GM18499 (cell line): Measurements from ENCODE around the gene INTS6.
A peak's percentile ranks its signal among the peaks of the same experiment; 100 is the strongest.
"Not testable (repeated sequence)": the region's sequence is repeated elsewhere in the genome, so short reads cannot be mapped to it uniquely, and the experiment has no call there.

ENCODE experiments used
- ATAC-seq: cut with Tn5 transposase; IDR thresholded peaks from one replicate; pipeline ENCODE4 v1.9.1; 2021; ENCODE audit warnings: moderate number of reproducible peaks; ENCODE audit not compliant: insufficient read depth, unreplicated experiment

Gene INTS6

DNA sequence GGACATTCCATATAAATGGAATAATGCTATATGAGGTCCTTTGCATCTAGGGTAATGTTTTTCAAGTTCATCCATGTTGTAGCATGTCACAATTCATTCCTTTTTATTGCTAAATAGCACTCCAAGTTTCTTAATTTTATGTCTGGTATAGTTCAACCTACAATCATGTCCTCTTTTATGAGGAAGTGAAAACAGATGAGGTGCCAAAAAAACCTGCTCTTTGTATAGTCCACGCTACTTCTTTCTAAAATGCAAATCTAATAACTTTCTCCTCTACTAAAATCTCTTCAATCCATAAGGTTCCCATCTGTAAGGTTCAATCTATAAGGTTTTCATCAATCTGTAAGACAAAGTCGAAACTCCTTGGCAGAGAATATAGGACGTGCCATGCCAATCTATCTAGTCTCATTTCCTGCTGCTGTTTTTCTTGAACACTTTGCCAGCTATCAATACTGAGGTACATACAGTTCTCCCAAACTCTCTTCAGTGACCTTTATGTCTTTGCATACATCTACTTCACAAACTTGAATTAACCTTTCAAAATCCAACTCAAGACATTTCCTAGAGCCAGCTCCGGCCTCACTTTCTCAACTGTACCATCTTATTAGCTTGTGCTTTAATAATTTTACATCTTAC lies 33.7 kb downstream of the INTS6 start:
- no peak for ATAC-seq

GRCh38 chr13:51417716-51418115 lies 35.1 kb downstream of the INTS6 start:
- no peak for ATAC-seq

- no peak for ATAC-seq
These were observed 36.7 kb downstream of the INTS6 start for GRCh38 chr13:51416107-51416506.

- not testable (repeated sequence) for ATAC-seq
These were observed 37.5 kb downstream of the INTS6 start for GRCh38 chr13:51415339-51415738.

DNA sequence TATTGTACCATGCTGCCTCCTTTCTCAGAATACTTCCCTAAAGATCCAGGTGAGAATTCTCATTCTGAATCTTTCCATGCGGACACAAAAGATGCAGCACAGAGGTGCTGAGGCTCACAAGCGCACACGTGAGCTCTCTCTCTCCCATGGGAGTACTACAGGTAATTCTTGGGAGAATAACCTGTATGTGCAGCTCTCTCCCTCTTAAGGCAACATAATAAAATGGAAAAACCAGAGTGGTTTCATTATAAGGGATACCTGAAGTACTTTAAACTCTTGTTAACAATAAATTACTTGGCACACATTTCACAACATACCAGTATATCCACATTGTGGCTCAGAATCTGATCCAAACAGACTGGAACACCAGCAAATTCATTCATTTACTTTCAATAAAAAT lies 40.4 kb downstream of the INTS6 start:
- ATAC-seq, result no peak

DNA sequence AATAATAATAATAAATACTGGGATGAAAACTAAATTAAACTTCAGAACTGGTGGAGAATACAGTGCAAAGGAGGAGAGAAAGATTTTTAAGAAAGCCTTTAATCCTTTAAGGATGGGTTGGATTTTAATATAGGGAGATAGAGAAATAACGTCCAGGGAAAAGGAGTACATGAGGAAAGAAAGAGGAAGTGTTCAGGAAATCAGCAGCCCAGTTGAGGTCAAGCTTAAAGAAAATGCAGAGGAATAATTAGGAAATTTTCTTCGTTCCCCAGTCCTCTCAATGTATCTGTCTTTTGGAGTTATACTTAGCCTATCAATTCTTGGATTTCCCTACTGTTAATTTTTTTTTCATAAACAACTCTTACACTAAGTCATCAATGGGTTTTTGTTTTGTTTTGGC lies 47.7 kb downstream of the INTS6 start:
- no peak for ATAC-seq

- ATAC-seq, result no peak
These were observed 55.4 kb downstream of the INTS6 start for GRCh38 chr13:51397262-51397941.

DNA sequence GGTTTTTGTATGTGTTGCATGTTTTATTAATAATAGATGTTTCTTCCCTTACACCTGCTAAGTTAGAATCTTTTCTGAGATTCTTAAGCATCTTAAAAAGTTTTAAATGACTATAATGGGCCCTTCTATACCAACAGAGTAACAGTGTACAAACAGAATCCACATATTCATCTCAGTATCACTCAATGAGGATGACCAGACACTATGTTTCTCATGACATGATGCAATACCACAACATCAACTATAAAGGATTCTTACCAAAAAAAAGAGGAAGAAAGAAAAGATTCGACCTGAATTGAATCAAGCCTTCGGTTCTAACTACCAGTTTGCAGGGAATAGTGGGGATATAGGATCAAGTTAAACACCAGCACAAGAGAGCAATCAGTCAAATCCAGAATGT lies 56.5 kb downstream of the INTS6 start:
- peak; percentile 86 for ATAC-seq

- ATAC-seq, result no peak
These were observed 58.1 kb downstream of the INTS6 start for GRCh38 chr13:51394724-51395123.

DNA sequence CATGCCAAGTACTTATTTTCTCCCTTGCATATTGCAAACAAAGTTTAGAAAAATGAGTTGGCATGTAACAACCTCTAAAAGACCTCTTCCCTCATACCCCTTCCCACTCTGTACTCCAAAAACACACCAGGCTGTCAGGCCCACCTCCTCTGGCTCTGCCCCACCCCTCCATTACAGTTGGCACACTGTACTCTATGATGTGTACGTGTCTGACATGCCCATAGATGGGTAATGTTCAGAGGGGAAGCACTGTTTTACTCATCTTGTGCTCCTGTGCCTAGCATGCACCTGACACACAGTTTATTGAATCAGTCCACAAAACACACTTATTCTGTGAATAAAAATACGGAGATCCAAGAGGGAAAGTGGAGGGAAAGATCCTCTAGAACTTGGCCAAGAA lies 67.7 kb downstream of the INTS6 start:
- no peak for ATAC-seq

- no peak for ATAC-seq
These were observed 72.6 kb downstream of the INTS6 start for GRCh38 chr13:51380269-51380668.

DNA sequence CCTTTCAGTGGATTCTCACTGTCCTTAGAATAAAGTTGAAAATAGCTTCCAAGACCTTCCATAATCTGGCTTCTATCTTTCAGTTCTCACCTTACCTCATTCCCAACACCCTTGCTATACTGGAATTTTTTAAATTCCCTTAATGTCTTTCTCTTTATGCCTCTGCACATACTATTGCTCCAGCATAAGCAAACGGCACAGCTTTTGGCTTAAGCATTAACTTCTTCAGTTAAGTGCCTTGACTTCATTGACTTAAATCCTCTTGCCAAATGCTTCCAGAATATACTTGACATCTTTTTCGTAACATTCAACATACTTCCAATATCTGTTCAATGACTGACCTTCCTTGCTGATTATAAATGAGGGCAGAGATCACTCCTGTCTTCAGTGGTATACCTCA lies 79.4 kb downstream of the INTS6 start:
- no peak for ATAC-seq

- no peak for ATAC-seq
These were observed 81.0 kb downstream of the INTS6 start for GRCh38 chr13:51371768-51372399.

DNA sequence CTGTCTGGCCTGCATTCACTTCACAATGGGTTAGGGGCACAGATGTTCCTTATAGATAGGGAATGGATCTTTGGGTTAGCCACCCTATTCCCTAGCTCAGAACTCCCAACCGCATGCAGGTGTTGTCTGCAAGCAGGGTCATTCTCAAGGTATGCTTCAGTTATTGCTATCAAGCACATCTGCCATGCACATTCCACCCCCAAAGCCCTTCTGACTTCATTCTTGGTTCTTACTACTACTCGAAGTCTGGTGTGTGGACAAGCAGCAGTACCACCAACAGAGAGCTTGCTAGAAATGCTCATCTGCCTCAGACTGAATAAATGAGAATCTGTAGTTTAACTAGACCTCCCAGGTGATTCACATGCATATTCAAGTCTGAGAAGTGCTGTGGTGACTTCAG lies 82.0 kb downstream of the INTS6 start:
- ATAC-seq, result no peak

DNA sequence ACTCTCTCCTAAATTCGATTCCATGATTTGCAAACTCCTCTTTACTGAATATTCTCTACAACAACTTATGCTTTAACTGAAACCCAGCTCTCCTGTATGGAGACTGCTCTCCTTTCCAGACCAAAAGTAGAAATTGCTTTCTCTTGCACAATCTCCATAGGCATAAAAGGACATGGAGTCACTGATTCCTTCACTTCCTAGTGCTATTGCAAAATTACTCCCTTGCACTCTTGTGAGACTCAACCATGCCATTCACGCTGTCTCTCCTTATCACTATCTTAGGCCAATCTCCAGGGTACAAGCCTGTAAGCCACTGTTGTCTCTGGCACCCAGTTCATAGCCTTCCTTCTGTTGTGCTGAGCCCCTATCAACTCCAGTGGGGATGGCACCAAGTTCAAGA lies 82.7 kb downstream of the INTS6 start:
- ATAC-seq, result no peak

GRCh38 chr13:51364404-51365008 lies 88.3 kb downstream of the INTS6 start:
- no peak for ATAC-seq

DNA sequence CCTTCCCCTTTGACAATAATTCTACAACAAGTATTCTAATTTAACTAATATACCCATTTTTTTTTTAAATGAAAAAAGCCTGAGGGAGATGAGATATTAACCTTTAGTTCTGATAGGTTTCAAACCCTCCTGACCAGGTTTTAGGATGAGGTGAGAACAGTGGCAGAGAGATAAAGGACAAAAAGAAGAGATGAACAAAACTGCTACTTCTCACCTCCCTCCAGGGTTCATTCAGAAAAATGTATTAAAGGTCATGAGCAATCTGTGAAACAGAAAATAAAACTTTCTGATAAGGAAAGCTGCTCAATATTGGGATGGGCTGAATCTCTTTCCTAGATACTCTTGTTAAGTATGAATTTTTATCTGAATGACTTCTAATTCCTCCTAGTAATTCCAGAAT lies 89.2 kb downstream of the INTS6 start:
- ATAC-seq, result no peak

GRCh38 chr13:51361106-51361505 lies 91.7 kb downstream of the INTS6 start:
- ATAC-seq, result no peak

DNA sequence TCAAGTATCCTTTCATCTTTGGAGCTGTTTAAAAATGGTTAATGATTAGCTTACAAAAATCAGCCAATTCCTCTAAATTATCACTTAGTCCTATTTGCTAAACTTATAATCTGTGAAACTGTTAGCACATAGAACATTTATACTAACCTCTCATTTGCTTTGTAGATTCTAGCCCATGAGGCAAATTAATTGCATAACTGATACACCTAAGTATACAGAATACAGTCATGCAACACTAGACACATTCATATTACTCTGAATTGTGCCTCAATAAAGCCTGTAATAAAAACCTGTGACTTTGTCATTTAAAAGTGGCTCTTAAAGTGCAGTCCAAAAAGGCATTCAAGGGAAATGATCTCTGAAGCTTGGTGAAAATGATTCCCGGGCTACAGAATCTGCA lies 92.3 kb downstream of the INTS6 start:
- no peak for ATAC-seq

DNA sequence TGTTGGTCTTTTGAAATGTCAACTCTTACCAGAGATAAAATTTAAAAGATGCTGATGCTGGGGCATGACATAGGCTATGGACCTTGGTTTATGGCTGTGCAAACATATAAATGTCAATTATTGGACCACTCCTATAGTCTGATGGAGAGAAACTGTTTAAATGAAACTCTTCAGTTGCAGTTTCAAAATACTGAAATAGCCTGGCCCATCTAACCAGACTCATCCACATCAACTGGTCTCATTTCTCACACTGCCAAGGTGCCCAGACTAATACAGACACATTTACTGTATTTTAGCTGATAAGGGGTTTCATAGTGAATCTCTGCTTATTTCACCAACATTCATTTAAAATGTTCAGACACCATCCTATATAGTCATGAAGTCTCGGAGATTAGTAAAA lies 93.5 kb downstream of the INTS6 start:
- ATAC-seq, result no peak

- no peak for ATAC-seq
These were observed 94.8 kb downstream of the INTS6 start for GRCh38 chr13:51357928-51358595.
